Thyroid gland (tissue), 4 donors: ENCODE results near the gene ABHD2. TPM values are rescaled to one million over a fixed set of nuclear protein-coding genes. Genes with fewer than 3 reads are reported as not detected.

Source experiments
- DNase-seq, 2 donors: peaks; one replicate each; pipeline ENCODE4 v3.0.0-alpha.2; 2019
- H3K27ac ChIP-seq, 3 donors: fragments of 200-600 bp; sonication (generic); 1 replicate in 2 of 3; 2 replicates in 1 of 3; pipeline ENCODE4 v1.5.1; 2016 to 2019; ENCODE audit warnings: mild to moderate bottlenecking in 1 of 3, moderate library complexity in 1 of 3
- H3K27me3 ChIP-seq: fragments of 200-600 bp; sonication (generic); one replicate; pipeline ENCODE4 v1.5.1; 2019
- H3K36me3 ChIP-seq, 2 donors: fragments of 200-600 bp; sonication (generic); one replicate each; pipeline ENCODE4 v1.5.1; 2016 to 2019
- H3K4me1 ChIP-seq, 2 donors: fragments of 200-600 bp; sonication (generic); one replicate each; pipeline ENCODE4 v1.5.1; 2017 to 2019
- H3K4me3 ChIP-seq, 3 donors: fragments of 200-600 bp; sonication (generic); replicated peaks in 1 of 3; 1 replicate in 2 of 3; 2 replicates in 1 of 3; pipeline ENCODE4 v1.5.1; 2016; ENCODE audit warnings: mild to moderate bottlenecking in 1 of 3
- H3K9me3 ChIP-seq: fragments of 200-600 bp; sonication (generic); one replicate; pipeline ENCODE4 v1.5.1; 2017
- POLR2A ChIP-seq, 2 donors: fragments of 450-650 bp; IDR thresholded peaks; one replicate each; pipeline ENCODE4 v1.6.1; 2017; ENCODE audit warnings: antibody characterized with exemption in 2 of 2, mild to moderate bottlenecking in 2 of 2, moderate library complexity in 1 of 2
- WGBS, 2 donors: methylation state at CpG; one replicate each; pipeline ENCODE4 v1.1.5; 2017; 5-methylcytosine and 5-hydroxymethylcytosine counted together
- intact Hi-C: fragments of 100-400 bp; cut with DNase I; formaldehyde crosslinking; loops from one replicate; pipeline ENCODE4 v1.15.1; 2023
- total RNA-seq, 4 donors: library from RNA; depleted of rRNA; stranded (reverse); fragments of >200 nt; gene quantifications; one replicate each; pipeline ENCODE4 v1.2.3, GENCODE V29; 2016
- TF ChIP-seq, protein P1 (sequence below), 6 experiments: fragments of 200-600 bp in 3 of 6; fragments of 450-650 bp in 3 of 6; sonication (generic) in 3 of 6; IDR thresholded peaks; one replicate each; pipeline ENCODE4 v1.5.1; 2016 to 2019; ENCODE audit warnings: antibody characterized with exemption in 6 of 6, mild to moderate bottlenecking in 2 of 6, inconsistent platforms in 1 of 6, moderate library complexity in 1 of 6

Gene ABHD2
- total RNA-seq, 4 donors from 2014 or later = 52.0 to 74.4 (median 66.2) TPM

DNA sequence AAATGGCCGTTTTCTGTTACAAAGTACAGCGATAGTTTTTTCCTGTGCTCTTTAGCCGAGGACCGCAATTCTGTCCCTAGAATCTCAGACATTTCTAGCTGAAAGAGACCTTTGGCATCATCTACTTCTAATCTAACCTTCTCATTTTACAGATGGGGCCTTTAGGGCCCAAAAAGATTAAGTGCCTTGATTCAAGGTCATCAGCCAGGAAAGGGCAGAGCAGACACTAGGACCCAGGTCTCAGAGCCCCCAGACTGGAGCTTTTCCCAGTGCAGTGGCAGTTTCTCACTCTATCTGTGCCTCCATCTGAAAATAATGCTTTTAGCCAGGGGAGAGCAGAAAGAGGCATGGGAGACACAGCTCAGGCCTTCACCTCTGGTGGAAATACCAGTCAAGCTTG lies 20.6 kb downstream of the ABHD2 start:
- no peak overlapping the region for H3K4me3 ChIP-seq
- H3K9me3 ChIP-seq = no peaks in the 10 kb centered on the region
- H3K36me3 ChIP-seq = no peaks in the 10 kb centered on the region
- no peaks in the 10 kb centered on the region for H3K27me3 ChIP-seq
- intact Hi-C loops = no loop called here
- DNase-seq = no peak
- 94 to 95% methylated on average over 4 of the region's 4 CpGs for WGBS, 2 donors
- H3K27ac ChIP-seq = peak overlapping the region in 1 of 3 donors; percentile 19
- H3K4me1 ChIP-seq = peaks cover 5 to 8% of the 10 kb centered on the region in 2 donors
- TF ChIP-seq POLR2A (IDR thresholded peaks at IDR 0.05) = no peak
- TF ChIP-seq, protein P1, sequence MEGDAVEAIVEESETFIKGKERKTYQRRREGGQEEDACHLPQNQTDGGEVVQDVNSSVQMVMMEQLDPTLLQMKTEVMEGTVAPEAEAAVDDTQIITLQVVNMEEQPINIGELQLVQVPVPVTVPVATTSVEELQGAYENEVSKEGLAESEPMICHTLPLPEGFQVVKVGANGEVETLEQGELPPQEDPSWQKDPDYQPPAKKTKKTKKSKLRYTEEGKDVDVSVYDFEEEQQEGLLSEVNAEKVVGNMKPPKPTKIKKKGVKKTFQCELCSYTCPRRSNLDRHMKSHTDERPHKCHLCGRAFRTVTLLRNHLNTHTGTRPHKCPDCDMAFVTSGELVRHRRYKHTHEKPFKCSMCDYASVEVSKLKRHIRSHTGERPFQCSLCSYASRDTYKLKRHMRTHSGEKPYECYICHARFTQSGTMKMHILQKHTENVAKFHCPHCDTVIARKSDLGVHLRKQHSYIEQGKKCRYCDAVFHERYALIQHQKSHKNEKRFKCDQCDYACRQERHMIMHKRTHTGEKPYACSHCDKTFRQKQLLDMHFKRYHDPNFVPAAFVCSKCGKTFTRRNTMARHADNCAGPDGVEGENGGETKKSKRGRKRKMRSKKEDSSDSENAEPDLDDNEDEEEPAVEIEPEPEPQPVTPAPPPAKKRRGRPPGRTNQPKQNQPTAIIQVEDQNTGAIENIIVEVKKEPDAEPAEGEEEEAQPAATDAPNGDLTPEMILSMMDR (IDR thresholded peaks at IDR 0.05) = no peak

DNA sequence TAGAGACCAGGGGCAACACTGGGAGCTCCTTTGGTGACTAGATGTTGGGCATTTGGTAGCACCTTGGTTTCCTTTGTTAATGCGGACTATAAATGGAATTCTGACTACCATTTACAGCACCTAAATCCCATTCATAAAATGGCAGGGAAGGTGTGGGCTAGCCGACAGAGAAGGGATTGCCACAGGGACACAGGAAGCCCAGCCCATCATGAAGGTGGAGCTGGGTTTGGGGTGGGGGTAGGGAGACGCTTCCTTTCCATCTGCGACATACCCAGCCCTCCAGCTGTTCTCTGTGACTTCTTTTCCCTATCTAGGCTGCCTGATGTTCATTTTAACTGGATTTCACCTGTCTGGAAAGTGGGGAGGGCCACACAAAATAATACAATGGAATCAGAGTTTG lies 21.0 kb downstream of the ABHD2 start:
- no peak for DNase-seq
- intact Hi-C loops = no loop called here
- WGBS, 2 donors = 84 to 88% methylated on average over 4 of the region's 4 CpGs
- H3K27me3 ChIP-seq = no peaks in the 10 kb centered on the region
- no peak overlapping the region for H3K4me3 ChIP-seq
- peaks cover 5 to 8% of the 10 kb centered on the region in 2 donors for H3K4me1 ChIP-seq
- TF ChIP-seq, protein P1 (IDR thresholded peaks at IDR 0.05) = no peak
- TF ChIP-seq POLR2A (IDR thresholded peaks at IDR 0.05) = no peak
- H3K27ac ChIP-seq = peak overlapping the region in 1 of 3 donors; percentile 19
- no peaks in the 10 kb centered on the region for H3K36me3 ChIP-seq
- no peaks in the 10 kb centered on the region for H3K9me3 ChIP-seq

DNA sequence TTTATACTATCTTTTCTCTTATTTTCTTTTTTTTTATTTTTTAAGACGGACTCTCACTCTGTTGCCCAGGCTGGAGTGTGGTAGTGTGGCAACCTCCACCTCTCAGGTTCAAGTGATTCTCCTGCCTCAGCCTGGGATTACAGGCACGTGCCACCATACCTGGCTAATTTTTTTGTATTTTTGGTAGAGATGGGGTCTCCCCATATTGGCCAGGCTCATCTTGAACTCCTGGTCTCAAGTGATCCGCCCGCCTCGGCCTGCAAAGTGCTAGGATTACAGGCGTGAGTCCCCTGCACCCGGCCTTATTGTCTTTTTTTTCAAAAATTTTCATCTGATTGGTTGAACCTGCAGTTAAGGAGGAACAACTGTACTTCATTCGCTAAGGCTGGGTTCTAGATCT lies 21.8 kb downstream of the ABHD2 start:
- no peak overlapping the region for H3K27ac ChIP-seq
- peaks cover 5 to 9% of the 10 kb centered on the region in 2 donors for H3K4me1 ChIP-seq
- H3K4me3 ChIP-seq = no peak overlapping the region
- intact Hi-C loops = no loop called here
- DNase-seq = no peak
- TF ChIP-seq POLR2A (IDR thresholded peaks at IDR 0.05) = no peak
- TF ChIP-seq, protein P1 (IDR thresholded peaks at IDR 0.05) = no peak
- no peaks in the 10 kb centered on the region for H3K9me3 ChIP-seq
- H3K36me3 ChIP-seq = no peaks in the 10 kb centered on the region
- WGBS, 2 donors = 94 to 97% methylated on average over 8 of the region's 8 CpGs
- H3K27me3 ChIP-seq = no peaks in the 10 kb centered on the region

DNA sequence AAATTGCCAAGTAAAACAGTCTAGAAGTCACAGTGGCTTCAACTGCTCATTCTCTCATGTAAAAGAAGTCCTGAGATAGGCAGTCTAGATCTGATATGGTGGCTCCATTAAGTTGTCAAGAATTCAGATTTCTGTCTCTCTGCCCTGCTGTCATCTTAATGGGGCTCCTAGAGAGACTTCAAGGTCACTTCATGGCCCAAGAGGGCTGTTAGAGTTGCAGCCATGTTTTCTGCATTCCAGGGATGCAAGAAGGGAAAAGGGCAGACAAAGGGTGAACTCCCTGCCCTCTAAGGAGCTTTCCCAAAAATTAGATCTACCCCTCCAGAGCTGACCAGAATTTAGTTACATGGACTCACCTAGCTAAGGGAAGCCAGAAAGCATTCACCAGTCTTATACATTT lies 23.1 kb downstream of the ABHD2 start:
- no peak overlapping the region for H3K4me3 ChIP-seq
- intact Hi-C loops = no loop called here
- no peak for DNase-seq
- H3K4me1 ChIP-seq = peaks cover 5 to 16% of the 10 kb centered on the region in 2 donors
- H3K9me3 ChIP-seq = no peaks in the 10 kb centered on the region
- no peak overlapping the region for H3K27ac ChIP-seq
- peaks cover 0 to 1% of the 10 kb centered on the region in 2 donors for H3K36me3 ChIP-seq
- TF ChIP-seq POLR2A (IDR thresholded peaks at IDR 0.05) = no peak
- TF ChIP-seq, protein P1 (IDR thresholded peaks at IDR 0.05) = no peak
- no peaks in the 10 kb centered on the region for H3K27me3 ChIP-seq

DNA sequence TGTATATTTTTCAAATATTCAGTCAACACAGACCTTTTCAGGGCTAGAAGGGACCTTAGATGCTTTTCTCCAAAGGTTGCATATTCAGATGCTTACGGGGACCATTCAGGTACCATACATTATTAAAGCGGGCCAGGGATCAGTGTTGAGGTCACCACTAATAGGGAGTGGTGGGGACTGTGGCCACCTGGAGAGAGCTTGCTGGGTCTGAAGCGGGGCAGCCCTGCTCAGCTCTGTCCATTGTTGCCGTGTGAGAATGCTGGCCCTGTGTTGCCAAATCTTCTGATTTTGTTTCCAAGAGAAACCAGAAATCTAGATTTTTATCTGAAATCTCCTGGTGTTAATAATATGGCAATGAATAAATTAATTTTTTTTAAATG lies 23.7 kb downstream of the ABHD2 start:
- H3K27ac ChIP-seq = peak overlapping the region in 2 of 3 donors; percentile 29 to 41
- TF ChIP-seq, protein P1 (IDR thresholded peaks at IDR 0.05) = no peak
- TF ChIP-seq POLR2A (IDR thresholded peaks at IDR 0.05) = no peak
- H3K4me1 ChIP-seq = peaks cover 5 to 16% of the 10 kb centered on the region in 2 donors
- 80 to 92% methylated on average over 4 of the region's 4 CpGs for WGBS, 2 donors
- no peaks in the 10 kb centered on the region for H3K27me3 ChIP-seq
- H3K36me3 ChIP-seq = peaks cover 0 to 4% of the 10 kb centered on the region in 2 donors
- no peaks in the 10 kb centered on the region for H3K9me3 ChIP-seq
- no peak overlapping the region for H3K4me3 ChIP-seq
- DNase-seq = no peak
- intact Hi-C loops = no loop called here
